NCI-H128 (cell line): ENCODE measurements around the gene ARHGEF16.
A peak's percentile ranks its signal among the peaks of the same experiment; 100 is the strongest.

ENCODE experiments used
- DNase-seq: peaks from one replicate; lab custom pipeline; 2025; ENCODE audit not compliant: unreplicated experiment; lab: John Stamatoyannopoulos, UW

The ARHGEF16 gene

DNA sequence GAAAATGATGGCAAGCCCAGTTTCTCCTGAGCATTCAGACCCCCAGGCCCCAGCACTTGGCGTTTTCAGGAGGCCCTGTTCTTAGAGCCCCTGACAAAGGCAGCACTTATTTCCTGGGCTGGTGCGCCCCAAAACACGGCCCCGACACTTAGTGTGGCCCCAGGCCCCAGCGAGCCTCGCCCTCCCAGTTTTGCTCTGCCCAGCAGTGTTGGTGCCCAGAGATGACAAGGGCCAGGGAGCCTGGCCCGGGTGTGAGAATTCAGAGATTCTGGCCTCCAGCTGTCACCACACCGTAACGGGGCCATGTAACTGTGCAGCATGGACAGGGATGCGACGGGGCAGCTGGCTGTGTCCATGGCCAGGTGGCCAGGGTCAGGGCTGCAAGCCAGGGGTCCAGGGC, 18.0 kb upstream of the ARHGEF16 start:
- no peak for DNase-seq

DNA sequence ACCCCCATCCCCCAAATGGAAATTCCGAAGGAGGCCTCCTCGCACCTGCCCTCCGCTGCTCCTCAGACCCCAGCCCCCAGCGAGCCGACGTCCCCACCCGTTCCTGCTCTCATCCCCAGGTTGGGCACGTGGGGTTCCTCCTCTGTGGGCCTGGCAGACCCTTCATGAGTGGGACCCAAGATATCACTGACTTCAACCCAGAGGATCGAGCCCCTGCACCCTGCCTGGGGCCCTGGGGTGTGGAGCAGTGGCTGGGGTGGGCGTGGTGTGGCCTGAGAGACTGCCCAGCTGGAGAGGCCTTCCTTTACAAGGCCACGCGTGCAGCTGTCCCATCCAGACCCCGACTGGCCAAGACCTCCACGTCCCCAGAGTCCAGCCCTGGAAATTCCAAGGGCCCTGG, 17.6 kb upstream of the ARHGEF16 start:
- DNase-seq, result no peak

DNA sequence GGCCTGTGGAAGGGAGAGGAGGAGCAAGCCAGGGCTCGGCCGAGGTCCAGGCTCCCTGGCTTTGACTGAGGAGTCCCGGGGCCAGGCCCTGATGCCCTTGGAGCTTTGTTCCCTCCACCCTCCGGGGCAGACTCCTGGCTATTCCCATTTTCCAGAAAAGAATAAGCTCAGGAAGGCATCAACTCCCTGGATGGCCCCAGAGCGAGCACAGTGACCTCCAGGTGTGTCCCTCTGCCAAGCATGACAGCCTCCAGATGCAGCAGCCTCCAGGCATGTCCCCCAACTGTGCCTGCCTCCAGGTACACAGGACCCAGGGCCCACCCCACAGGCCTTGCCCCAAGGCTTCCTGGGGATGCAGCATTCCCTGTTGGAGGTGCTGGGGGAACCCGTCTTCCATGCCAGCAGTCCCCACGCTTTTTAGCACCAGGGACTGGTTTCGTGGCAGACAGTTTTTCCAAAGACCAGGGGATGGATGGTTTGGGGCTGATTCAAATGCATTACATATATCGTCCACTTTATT, 15.7 kb upstream of the ARHGEF16 start:
- no peak for DNase-seq

DNA sequence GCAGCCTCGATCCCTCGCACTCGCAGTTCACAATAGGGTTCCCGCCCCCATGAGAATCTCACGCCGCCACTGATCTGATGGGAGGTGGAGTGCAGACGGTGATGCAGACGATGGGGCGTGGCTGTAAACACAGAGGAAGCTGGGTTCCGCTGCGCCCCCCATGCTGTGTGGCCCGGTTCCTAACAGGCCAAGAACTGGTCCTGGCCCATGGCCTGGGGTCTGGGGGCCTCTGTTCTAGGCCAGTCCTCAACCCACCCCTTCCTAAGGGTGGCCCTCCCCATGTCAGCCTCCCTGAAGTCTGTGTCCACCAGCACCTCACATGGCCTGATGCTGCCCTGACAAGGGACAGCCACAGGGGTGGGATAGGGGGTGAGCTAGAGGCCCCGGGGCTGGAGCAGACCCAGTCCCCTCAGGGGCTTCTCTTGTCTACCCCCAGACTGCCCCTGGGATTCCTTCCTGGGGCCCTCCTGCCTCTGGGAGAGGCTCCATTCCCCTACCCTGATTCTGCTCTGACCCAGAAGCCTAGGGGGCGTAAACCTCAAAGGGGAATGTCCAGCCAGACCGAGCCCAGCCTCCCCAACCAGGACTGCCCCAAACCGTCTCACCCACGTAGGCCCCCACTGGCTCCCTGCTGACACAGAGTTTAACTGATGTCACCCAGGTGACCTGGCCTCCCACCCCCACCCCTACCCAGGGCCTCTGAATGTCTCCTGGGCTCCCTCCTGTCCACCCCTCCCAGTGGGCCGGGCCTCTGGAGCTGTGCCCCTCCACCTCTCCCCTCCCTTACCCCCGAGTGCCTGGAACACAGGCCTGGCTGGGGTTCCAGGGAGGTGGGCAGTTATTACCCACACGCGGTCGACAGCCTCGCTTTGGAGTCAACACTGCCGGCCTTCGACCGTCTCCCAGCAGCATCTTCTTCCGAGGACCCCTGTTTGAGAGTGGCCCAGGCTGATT, 14.8 kb upstream of the ARHGEF16 start:
- DNase-seq, result no peak

DNA sequence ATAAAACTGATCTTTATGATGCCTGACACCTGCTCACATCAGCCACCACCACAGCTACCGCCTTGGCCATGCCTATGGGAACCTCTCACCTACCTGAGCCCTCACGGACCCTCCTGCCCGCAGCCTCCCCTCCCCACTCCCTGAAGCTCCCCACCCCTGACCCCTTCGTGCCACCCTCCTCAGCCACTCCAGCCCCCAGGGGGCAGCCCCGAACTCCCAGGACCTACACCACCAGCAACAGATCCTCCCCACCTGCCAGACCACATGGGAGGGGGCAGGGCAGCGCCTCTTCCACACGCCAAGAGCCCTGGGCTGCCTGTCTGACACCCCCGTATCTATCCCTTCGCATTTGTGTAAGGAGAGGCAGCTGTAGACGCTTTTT, 14.2 kb upstream of the ARHGEF16 start:
- DNase-seq, result no peak

DNA sequence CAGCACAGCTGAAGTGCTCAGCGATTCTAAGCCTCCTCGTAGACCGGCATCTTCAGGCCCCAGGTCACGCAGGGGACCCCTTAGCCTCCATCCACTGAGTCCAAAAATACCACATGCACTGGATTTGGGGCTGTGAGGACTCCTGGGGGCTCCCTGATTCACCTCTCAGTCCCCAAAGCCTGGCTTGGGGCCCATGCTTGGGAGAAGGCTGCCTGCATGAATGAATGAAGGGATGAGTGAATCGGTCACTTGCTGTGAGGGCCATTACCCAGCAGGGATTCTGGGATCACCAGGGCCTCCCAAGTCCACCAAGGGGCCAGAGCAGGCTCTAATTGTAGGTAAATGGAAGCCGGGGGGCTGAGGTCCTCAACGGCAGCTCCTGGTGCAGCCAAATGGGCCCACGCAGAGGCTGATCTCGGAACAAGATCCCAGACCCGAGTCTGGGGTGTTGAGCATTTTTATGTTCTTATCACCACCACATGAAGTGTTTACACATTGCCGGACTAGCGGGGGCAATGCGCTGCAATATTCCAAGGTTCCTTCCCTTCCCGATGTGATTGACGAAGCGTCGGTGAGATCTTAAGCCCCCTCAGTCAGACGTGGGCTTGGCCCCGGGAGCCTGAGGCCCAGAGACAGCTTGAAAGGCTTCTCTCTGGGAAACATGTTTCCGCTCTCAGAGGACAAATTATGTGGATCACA, 13.6 kb upstream of the ARHGEF16 start:
- DNase-seq, result no peak

DNA sequence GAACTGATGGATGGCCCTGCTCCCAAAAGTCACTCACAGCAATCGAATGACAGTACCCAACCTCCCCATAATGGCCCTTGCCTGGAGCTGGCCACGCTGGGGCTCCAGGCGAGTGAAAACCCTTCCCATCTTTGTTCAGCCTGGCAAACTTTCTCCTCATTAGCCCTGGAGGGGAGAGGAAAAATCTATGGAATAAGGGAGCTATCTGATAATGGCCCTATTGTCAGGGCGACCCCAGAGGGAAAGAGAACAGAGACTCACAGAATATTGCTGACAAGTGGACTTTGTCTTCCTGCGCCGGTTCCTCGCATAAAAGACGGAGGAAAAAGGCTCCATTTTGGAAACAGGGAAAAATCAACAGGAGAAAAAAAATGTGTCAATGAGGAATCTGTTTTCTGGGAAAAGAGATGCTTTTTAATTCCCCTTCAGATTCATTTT, 13.0 kb upstream of the ARHGEF16 start:
- no peak for DNase-seq

DNA sequence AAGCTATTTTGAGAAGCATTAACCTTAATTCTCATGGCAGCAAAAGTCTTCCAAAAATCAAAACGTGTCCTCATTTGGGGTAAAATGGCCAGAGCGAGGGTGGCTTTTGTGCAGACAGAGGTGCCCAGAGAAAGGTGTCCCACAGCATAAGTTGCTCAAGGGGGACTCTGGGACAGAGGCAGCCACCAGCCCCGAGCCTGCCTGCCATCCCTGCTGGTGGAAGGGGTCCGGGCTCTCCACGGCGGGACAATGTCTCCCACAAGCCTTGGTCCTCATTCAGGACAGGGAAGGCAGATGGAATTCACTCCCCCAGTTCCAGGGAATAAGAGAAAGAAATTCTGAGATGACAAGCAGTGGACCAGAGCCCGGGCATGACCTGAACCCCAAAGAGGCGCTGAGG, 12.6 kb upstream of the ARHGEF16 start:
- DNase-seq, result no peak

DNA sequence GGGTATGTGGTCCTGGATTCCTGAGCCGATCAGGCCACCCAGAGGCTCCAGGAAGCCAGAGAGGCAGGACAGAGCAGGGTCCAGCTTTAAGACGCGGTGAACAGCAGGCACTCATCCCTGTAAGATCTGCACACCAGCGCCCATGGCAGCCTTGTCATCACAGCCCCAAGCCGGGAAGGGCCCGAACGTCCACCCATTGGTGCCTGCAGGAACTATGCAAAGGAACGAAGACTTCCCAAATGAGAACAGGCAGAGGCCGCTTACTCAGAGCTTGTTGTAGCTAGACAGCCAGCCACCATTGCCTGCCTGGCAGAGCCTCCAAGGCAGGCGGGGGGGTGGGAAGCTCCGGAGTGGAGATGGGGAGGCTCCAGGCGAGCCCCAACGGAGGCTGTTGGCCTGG, 12.1 kb upstream of the ARHGEF16 start:
- no peak for DNase-seq

DNA sequence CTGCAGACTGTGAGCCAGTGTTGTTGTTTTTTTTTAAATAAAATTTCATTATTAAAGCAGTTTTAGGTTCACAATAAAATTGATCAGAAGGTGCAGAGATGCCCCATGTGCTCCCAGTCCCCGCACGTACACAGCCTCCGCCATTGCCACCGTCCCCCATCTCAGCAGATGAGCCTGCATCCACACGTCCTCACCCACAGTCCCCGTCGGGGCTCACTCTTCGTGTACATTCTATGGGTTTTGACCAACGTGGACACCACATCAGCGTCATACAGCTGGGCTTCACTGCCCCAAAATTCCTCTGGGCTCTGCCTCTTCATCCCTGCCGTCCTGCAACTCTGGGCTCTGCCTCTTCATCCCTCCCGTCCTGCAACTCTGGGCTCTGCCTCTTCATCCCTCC, 11.6 kb upstream of the ARHGEF16 start:
- DNase-seq, result no peak

DNA sequence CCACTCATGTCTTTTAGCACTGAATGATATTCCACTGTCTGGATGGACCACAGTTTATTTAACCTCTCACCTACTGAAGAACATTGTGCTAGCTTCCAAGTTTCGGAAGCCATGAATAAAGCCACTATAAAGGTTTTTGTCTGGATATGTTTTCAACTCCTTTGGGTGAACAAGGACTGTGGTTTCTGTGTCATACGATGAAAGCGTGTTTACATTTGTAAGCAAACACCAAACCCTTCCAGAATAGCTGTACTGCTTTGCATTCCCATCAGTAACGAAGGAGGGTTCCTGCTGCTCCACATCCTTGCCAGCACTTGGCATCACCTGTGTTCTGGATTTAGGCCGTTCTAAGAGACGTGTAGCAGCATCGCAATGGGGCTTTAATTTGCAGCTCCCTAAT, 10.7 kb upstream of the ARHGEF16 start:
- DNase-seq, result no peak

DNA sequence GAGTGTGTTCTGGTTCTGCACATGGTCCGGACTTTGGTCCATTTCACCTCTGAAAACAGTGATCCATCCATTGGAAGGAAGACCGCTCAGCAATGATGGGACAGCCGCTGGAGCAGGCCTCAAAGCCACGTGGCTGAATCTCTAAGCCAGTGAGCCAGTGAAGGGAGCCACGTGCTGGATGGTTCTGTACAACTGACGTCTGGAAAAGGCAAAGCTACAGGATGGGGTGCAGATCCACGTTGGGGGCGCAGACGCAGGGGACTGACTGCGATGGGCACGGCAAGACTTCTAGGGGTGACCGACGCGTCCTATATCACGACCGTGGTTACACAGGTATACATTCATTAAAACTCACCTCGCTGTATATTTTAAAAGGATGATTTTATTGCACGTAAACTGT, 10.2 kb upstream of the ARHGEF16 start:
- no peak for DNase-seq

DNA sequence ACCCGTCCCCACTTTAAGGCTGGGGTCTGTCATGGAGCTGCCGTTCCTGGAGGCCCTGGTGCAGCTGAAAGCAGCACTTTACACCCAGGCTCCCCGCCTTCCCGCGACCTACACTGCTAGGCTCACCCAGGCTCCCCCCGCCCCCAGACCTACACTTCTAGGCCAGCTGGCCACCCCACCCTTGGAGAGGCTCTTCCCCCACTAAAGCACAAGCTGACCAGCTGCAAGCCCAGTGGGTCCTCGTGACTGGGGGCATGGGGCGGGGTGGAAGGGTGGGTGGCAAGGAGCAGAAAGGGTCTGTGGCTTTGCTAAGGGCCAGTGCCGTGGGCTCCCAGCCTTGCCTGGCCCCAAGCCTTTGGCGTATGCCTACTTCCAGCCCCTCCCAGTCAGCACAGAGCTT, 9.7 kb upstream of the ARHGEF16 start:
- DNase-seq, result no peak

DNA sequence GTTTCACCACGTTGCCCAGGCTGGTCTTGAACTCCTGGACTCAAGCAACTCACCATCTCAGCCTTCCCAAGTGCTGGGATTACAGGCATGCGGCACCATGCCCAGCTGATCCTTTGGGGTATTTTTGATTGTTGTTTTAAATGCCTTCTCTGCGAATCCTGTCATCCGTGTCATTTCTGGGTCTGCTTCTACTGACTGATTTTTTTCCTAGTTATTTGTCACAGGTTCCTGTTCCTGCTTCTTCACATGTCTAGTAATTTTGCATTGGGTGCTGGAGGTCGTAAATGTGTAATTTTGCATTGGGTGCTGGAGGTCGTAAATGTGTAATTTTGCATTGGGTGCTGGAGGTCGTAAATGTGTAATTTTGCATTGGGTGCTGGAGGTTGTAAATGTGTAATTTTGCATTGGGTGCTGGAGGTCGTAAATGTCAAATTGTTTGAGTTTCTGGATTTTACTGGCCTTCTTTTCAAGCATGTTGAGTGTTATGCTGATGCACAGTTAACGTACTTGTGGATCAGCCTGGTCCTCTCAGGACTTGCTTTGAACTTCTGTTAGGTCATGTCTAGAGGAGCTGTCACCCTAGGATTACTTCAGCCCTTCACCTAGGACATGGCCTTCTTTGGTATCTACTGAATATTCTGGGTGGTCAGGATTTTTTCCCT, 4.1 kb upstream of the ARHGEF16 start:
- no peak for DNase-seq

DNA sequence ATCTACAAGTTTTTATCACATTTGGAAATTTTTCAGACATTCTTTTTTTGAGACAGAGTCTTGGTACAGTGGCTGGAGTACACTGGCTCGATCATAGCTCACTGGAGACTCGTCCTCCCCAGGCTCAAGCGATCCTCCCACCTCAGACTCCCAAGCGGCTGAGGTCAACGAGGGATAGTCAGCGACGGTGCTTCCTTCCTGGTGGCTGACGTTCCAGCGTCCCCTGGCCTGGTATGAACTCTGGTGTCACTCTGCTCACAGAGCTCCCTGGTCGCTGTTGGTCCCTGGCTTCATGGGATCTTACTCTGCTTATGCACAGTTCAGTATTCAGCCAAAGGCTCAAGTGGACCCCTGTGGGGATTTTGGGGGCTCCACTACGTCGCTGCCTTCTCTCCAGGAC, 3.5 kb upstream of the ARHGEF16 start:
- DNase-seq, result no peak

DNA sequence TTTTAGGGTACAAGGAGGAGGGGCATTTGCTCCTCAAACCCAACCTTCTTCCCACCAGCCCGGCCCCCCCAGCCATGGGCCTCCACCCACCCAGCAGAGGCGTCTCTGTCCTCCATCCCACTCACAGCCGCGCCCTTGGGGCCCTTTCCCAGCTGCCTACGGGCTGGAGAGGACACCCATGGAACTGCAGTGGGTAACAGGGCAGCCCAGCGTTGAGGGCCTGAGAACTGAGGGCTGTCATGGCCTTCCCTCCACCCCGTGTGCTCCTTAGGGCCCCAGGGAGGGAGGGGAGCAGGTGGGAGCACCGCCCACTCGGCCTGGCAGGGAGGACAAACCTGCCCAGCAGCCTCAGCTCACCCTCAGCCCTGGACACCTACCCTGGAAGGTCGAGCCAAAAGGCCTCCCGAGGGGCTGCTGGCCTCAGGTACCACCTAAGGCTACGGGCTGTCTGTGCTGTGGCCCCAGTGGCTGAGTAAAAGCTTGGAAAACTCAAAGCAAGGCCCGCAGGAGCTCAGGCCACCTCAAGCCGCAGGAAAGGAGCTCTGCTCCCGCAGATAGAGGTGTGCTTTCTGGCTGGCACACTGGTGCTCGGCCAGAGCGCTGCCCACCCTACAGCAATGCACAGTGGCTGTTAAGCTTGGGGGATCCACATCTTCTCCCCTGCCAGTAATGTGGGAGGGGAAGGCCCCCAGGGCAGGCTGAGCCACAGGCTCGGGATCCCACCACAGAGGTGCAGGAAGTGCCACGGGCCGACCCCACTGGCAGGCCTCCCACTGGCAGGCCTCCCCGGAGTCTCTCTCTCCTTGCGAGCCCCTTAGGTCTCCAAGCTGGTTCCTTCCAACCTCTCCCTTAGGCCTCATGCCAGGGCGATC, 2.2 kb upstream of the ARHGEF16 start:
- no peak for DNase-seq

DNA sequence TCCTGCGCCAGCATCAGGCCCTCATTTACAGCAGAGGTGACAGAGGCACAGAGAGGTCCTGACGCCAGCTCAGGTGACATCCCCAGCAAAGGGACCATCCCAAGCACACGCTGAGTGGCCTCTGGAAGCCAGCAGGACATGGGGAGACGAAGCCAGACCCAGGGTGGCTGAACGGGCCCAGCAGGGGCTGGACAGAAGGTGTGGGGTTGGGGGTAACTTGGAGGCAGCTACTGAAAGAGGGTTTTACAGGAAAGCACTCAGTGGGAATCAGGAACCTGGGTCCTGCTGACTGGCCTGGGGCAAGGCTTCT, 1.6 kb upstream of the ARHGEF16 start:
- DNase-seq, result no peak

DNA sequence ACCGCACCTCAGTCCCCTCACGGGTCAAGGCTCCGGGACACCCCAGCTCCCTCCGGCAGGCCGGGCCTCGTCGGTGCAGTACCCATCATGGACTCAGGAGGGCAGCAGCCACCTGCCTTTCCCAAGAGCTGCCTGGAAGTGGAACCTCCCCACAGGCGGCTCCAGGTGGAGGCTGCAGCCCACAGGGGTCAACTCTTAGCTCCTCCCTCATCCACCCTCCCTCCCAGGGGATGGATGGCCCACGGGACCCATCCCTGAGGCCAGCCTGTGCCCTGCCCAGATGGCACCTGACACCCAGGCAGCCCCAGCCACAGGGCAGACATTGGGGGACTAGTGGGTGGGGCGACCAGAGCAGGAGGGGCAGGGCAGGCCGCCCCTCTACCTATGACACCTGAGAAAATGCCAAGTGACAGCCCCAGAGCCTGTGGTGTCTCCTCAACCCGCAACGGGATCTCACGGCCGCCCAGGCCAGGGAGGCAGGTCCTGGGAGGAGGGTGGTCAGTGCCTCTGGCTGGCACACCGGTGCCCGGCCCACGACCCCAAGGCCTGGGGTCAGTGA, 1.2 kb upstream of the ARHGEF16 start:
- peak; percentile 45 for DNase-seq

DNA sequence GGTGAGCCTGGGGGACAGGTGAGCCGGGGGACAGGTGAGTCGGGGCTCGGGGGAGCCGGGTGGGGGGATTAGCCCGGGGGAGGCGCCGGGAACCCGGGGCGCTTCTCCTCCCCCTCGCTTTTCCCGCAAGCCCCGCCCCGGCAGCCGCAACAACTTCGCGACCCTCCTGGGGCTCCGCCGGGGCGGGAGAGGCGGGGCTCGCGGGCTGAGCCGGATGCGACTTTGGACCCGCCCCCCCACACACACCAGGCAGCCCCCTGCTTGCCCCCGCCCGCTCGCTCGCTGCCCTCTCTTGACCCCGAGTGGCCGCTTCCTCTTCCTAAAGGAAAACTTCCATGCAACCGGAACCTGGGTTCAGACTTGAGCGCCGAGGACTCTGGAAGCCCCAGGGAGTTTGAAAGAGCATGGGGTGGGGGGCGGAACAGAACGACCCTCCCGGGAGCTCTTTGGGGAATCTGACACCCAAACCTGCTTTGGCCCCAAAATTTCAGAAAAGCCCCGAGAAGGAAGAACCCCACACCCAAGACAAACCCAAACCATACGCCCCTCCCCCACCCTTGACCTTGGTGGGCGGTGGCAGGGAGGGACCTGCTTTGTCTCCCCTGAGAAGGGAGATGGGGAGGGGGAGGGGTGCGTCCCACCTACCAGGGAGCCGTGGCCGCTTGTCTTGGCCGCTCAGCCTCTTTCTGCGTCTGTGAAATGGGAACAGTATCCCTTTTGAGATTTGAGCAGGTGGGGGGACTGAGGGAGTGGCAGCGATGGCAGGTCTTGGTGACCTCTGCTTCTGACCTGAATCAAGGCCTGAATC, 550 bp downstream of the ARHGEF16 start:
- peak; percentile 29 for DNase-seq
